KMS-11 (cell line): ENCODE data around the gene PRDM16.

Experiments used
- H2AFZ ChIP-seq: fragments of 200-600 bp; sonication (generic); 2 replicates; pipeline ENCODE4 v1.6.1; 2016; ENCODE audit warnings: antibody characterized with exemption, mixed run types, low read depth
- H3K27ac ChIP-seq: fragments of 200-600 bp; sonication (generic); 2 replicates; pipeline ENCODE4 v1.6.1; 2016; ENCODE audit warnings: mild to moderate bottlenecking, mixed run types
- H3K27me3 ChIP-seq: fragments of 200-600 bp; sonication (generic); 2 replicates; pipeline ENCODE4 v1.6.1; 2017; ENCODE audit warnings: mild to moderate bottlenecking, low read depth, mixed run types, moderate library complexity; ENCODE audit not compliant: insufficient read depth
- H3K36me3 ChIP-seq: fragments of 200-600 bp; sonication (generic); 2 replicates; pipeline ENCODE4 v1.6.1; 2017; ENCODE audit warnings: mild to moderate bottlenecking, mixed run types; ENCODE audit not compliant: insufficient read depth
- H3K4me1 ChIP-seq: fragments of 200-600 bp; sonication (generic); 2 replicates; pipeline ENCODE4 v1.6.1; 2016; ENCODE audit warnings: mild to moderate bottlenecking, low read depth, mixed run types; ENCODE audit not compliant: poor library complexity, severe bottlenecking
- H3K4me2 ChIP-seq: fragments of 200-600 bp; sonication (generic); 2 replicates; pipeline ENCODE4 v1.7.0; 2016; ENCODE audit warnings: mild to moderate bottlenecking, mixed run types
- H3K4me3 ChIP-seq: fragments of 200-600 bp; sonication (generic); IDR thresholded peaks from 2 replicates; pipeline ENCODE4 v1.6.1; 2017; ENCODE audit warnings: low read depth, low read length, mixed read lengths; ENCODE audit not compliant: insufficient read depth
- H3K79me2 ChIP-seq: fragments of 200-600 bp; sonication (generic); 2 replicates; pipeline ENCODE4 v1.6.1; 2016; ENCODE audit warnings: low read depth, mixed run types; ENCODE audit not compliant: insufficient read depth
- H3K9ac ChIP-seq: fragments of 200-600 bp; sonication (generic); 2 replicates; pipeline ENCODE4 v1.6.1; 2016; ENCODE audit warnings: mild to moderate bottlenecking, mixed run types
- H4K20me1 ChIP-seq: fragments of 200-600 bp; sonication (generic); 2 replicates; pipeline ENCODE4 v1.6.1; 2016; ENCODE audit warnings: mild to moderate bottlenecking, mixed run types; ENCODE audit not compliant: insufficient read depth
- TF ChIP-seq, protein P1 (sequence below): fragments of 200-600 bp; sonication (generic); conservative IDR thresholded peaks from 2 replicates; pipeline ENCODE4 v1.6.1; 2017; ENCODE audit warnings: low read depth, mild to moderate bottlenecking, antibody characterized with exemption, low read length, moderate library complexity, mixed read lengths

Gene PRDM16

DNA sequence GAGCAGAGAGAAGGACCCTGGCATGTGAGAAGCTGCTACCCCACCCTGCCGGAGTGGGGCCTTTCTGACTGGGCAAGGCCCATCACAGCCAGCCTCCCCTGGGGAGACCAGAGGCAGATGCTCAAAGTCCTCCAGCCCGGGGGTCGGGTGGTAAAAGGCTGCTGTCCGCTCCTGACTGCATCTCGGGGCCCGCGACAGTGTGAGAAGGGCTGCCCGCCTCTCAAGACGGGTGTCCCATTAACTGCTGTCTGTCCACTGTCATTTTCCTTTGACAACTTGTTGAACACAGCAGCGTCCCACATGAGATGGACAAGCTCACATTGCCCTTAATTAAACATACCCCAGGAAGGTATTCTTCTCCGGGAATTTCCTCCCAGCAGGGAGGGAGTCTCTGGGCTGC, 294.0 kb downstream of the PRDM16 start:
- Histone ChIP-seq H3K4me2 (no peak overlapping the region), H3K27me3 (peaks cover 94% of the 10 kb centered on the region)

DNA sequence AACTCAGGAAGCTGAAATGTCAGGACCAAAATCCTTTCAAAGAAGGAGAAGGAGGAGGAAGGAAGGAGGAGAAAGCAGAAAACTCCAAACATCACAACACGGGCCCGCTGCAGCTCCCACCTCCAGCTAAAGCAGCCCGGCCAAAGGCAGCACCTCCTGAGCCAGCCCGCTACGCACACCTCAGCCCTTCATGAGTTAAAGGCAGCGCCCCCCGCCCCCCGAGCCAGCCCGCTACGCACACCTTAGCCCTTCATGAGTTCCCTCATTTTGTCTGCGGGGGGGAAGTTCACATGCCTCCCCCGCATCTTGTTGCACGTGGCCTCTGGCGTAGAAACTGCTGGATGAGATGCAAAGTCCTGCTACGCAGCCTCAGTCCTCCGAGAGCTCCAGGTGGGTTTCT, 294.8 kb downstream of the PRDM16 start:
- no peak overlapping the region for H3K4me3 ChIP-seq
- peaks cover 94% of the 10 kb centered on the region for H3K27me3 ChIP-seq
- no peak overlapping the region for H3K4me2 ChIP-seq
- H2AFZ ChIP-seq: no peak overlapping the region
- no peak overlapping the region for H3K27ac ChIP-seq
- no peak overlapping the region for H3K9ac ChIP-seq
- TF ChIP-seq, protein P1, sequence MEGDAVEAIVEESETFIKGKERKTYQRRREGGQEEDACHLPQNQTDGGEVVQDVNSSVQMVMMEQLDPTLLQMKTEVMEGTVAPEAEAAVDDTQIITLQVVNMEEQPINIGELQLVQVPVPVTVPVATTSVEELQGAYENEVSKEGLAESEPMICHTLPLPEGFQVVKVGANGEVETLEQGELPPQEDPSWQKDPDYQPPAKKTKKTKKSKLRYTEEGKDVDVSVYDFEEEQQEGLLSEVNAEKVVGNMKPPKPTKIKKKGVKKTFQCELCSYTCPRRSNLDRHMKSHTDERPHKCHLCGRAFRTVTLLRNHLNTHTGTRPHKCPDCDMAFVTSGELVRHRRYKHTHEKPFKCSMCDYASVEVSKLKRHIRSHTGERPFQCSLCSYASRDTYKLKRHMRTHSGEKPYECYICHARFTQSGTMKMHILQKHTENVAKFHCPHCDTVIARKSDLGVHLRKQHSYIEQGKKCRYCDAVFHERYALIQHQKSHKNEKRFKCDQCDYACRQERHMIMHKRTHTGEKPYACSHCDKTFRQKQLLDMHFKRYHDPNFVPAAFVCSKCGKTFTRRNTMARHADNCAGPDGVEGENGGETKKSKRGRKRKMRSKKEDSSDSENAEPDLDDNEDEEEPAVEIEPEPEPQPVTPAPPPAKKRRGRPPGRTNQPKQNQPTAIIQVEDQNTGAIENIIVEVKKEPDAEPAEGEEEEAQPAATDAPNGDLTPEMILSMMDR: no peak
- H3K79me2 ChIP-seq: no peaks in the 10 kb centered on the region
- no peaks in the 10 kb centered on the region for H3K36me3 ChIP-seq
- no peaks in the 10 kb centered on the region for H3K4me1 ChIP-seq
- no peaks in the 10 kb centered on the region for H4K20me1 ChIP-seq

More for the DNA sequence above, 294.0 kb downstream of the PRDM16 start:
- H3K9ac ChIP-seq: no peak overlapping the region
- TF ChIP-seq, protein P1: no peak
- H3K79me2 ChIP-seq: no peaks in the 10 kb centered on the region
- no peak overlapping the region for H2AFZ ChIP-seq
- no peak overlapping the region for H3K27ac ChIP-seq
- no peaks in the 10 kb centered on the region for H3K36me3 ChIP-seq
- no peak overlapping the region for H3K4me3 ChIP-seq
- H4K20me1 ChIP-seq: no peaks in the 10 kb centered on the region
- H3K4me1 ChIP-seq: no peaks in the 10 kb centered on the region

DNA sequence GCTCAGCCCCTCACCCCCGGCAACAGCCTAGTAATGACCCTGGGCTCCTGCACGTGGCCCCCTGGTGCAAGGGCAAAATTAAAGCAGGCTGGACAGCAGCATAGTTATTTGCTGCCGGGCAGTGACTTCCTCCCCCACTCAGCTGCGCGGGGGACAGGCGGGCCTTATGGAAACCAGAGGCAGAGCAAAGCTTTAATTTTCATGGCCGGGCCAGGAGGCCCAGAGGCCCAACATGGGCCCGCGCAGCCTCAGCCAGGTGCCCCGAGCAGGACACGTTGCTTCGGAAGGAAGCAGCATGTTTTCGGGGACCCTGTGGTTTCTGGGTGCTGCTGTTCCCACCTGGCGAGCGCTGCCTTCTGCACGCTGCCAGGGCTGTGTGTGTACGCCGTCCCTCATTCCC, 295.5 kb downstream of the PRDM16 start:
- Histone ChIP-seq H3K4me2 (no peak overlapping the region), H3K4me3 (no peak overlapping the region), H2AFZ (no peak overlapping the region), H3K79me2 (no peaks in the 10 kb centered on the region), H3K27me3 (peaks cover 94% of the 10 kb centered on the region), H4K20me1 (no peaks in the 10 kb centered on the region), H3K27ac (no peak overlapping the region), H3K9ac (no peak overlapping the region), H3K4me1 (no peaks in the 10 kb centered on the region), H3K36me3 (no peaks in the 10 kb centered on the region)
- TF ChIP-seq, protein P1: no peak

DNA sequence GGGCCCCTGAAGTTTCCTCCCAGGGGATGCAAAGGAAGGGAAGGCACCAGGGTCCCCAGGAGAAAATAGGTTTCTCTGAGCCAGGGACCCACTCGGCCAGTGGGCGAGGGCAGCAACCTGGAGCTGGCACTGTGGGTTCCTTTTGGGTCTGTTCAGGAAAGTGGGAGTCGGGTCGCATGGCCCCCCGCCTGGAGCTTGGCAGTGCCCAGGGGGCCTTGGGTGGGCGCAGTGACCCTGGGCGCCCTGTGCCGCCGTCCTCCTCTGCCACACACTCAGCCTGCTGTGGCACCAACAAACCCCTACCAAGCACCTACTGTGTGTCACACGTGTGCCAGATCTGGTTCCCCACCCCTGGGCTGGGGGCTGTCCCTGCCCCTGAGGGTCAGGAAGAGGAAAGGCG, 296.0 kb downstream of the PRDM16 start:
- no peak overlapping the region for H3K27ac ChIP-seq
- H3K79me2 ChIP-seq: no peaks in the 10 kb centered on the region
- H3K4me2 ChIP-seq: no peak overlapping the region
- no peaks in the 10 kb centered on the region for H3K36me3 ChIP-seq
- no peaks in the 10 kb centered on the region for H4K20me1 ChIP-seq
- H3K4me1 ChIP-seq: no peaks in the 10 kb centered on the region
- peaks cover 94% of the 10 kb centered on the region for H3K27me3 ChIP-seq
- no peak overlapping the region for H2AFZ ChIP-seq
- H3K4me3 ChIP-seq: no peak overlapping the region
- no peak overlapping the region for H3K9ac ChIP-seq
- TF ChIP-seq, protein P1: no peak
